Mesenchymal stem cell (in vitro differentiated cells and primary cell): ENCODE measurements around the gene BNIP2.
A peak's percentile ranks its signal among the peaks of the same experiment; 100 is the strongest.

Experiments
- DNase-seq: peaks from one replicate; pipeline ENCODE4 v3.0.0-alpha.2; 2013
- H2AFZ ChIP-seq: one replicate; pipeline ENCODE4 v1.6.1; 2013; ENCODE audit warnings: low read depth, mild to moderate bottlenecking, control low read depth, inconsistent platforms, low read length, moderate library complexity
- H2AK5ac ChIP-seq: 2 replicates; pipeline ENCODE4 v1.6.1; 2013; ENCODE audit warnings: low read length, moderate library complexity, mild to moderate bottlenecking, inconsistent platforms; ENCODE audit not compliant: severe bottlenecking
- H2BK120ac ChIP-seq: one replicate; pipeline ENCODE4 v1.6.1; 2013; ENCODE audit warnings: low read depth, mild to moderate bottlenecking, inconsistent platforms, low read length, moderate library complexity
- H2BK12ac ChIP-seq, 2 experiments: one replicate each; pipeline ENCODE4 v1.6.1; 2013; ENCODE audit warnings: inconsistent platforms in 2 of 2, low read length in 2 of 2, mild to moderate bottlenecking in 2 of 2, moderate library complexity in 2 of 2, control low read depth in 1 of 2
- H2BK15ac ChIP-seq: one replicate; pipeline ENCODE4 v1.6.1; 2013; ENCODE audit warnings: mild to moderate bottlenecking, low read depth, inconsistent platforms; ENCODE audit not compliant: poor library complexity, severe bottlenecking
- H2BK5ac ChIP-seq: 2 replicates; pipeline ENCODE4 v1.6.1; 2013; ENCODE audit warnings: low read depth, mild to moderate bottlenecking, low read length, control low read depth, inconsistent platforms; ENCODE audit not compliant: poor library complexity, severe bottlenecking
- H3K14ac ChIP-seq, 2 experiments: one replicate each; pipeline ENCODE4 v1.6.1; 2013; ENCODE audit warnings: inconsistent platforms in 2 of 2, low read length in 2 of 2, control low read depth in 1 of 2, mild to moderate bottlenecking in 1 of 2, moderate library complexity in 1 of 2
- H3K18ac ChIP-seq, 2 experiments: one replicate each; pipeline ENCODE4 v1.6.1; 2013; ENCODE audit warnings: inconsistent platforms in 2 of 2, low read length in 2 of 2, control low read depth in 1 of 2, low read depth in 1 of 2, mild to moderate bottlenecking in 1 of 2
- H3K23ac ChIP-seq, 2 experiments: one replicate each; pipeline ENCODE4 v1.6.1; 2013; ENCODE audit warnings: inconsistent platforms in 2 of 2, low read length in 2 of 2, mild to moderate bottlenecking in 2 of 2, moderate library complexity in 2 of 2, control low read depth in 1 of 2
- H3K27ac ChIP-seq: 2 replicates; pipeline ENCODE4 v1.5.1; 2013; ENCODE audit warnings: mild to moderate bottlenecking, moderate library complexity, low read length, control low read depth, inconsistent platforms; ENCODE audit not compliant: poor library complexity, severe bottlenecking
- H3K27me3 ChIP-seq, 2 experiments: 2 replicates each; pipeline versions ENCODE4 v1.6.1 to v1.7.0; 2013; ENCODE audit warnings: low read length in 2 of 2, mild to moderate bottlenecking in 2 of 2, moderate library complexity in 2 of 2, control low read depth in 1 of 2, inconsistent platforms in 1 of 2; ENCODE audit not compliant: control insufficient read depth in 1 of 2, insufficient read depth in 1 of 2
- H3K36me3 ChIP-seq, 2 experiments: 2 replicates each; pipeline versions ENCODE4 v1.6.1 to v1.7.0; 2013; ENCODE audit warnings: low read length in 2 of 2, control low read depth in 1 of 2, inconsistent platforms in 1 of 2, low read depth in 1 of 2, mild to moderate bottlenecking in 1 of 2; ENCODE audit not compliant: insufficient read depth in 2 of 2, control insufficient read depth in 1 of 2
- H3K4ac ChIP-seq, 2 experiments: one replicate each; pipeline ENCODE4 v1.6.1; 2013; ENCODE audit warnings: inconsistent platforms in 2 of 2, low read length in 2 of 2, mild to moderate bottlenecking in 2 of 2, moderate library complexity in 2 of 2, control low read depth in 1 of 2, low read depth in 1 of 2
- H3K4me1 ChIP-seq: 2 replicates; pipeline ENCODE4 v1.6.1; 2013; ENCODE audit warnings: low read depth, low read length, control low read depth; ENCODE audit not compliant: control insufficient read depth, insufficient read depth
- H3K4me2 ChIP-seq: 2 replicates; pipeline ENCODE4 v1.6.1; 2013; ENCODE audit warnings: low read length, mild to moderate bottlenecking, inconsistent platforms; ENCODE audit not compliant: poor library complexity, severe bottlenecking
- H3K4me3 ChIP-seq, 2 experiments: 2 replicates each; pipeline versions ENCODE4 v1.5.1 to v1.7.0; 2013; ENCODE audit warnings: low read length in 2 of 2, mild to moderate bottlenecking in 2 of 2, control low read depth in 1 of 2, low read depth in 1 of 2; ENCODE audit not compliant: insufficient read depth in 1 of 2
- H3K79me1 ChIP-seq: replicated peaks from 2 replicates; pipeline ENCODE4 v1.6.1; 2013; ENCODE audit warnings: mild to moderate bottlenecking, control low read depth, low read length, inconsistent platforms; ENCODE audit not compliant: poor library complexity, severe bottlenecking
- H3K9ac ChIP-seq: 2 replicates; pipeline ENCODE4 v1.7.0; 2013; ENCODE audit warnings: mild to moderate bottlenecking, low read length, moderate library complexity
- H3K9me3 ChIP-seq: 2 replicates; pipeline ENCODE4 v1.7.0; 2013; ENCODE audit warnings: mild to moderate bottlenecking, low read length; ENCODE audit not compliant: control insufficient read depth
- H4K8ac ChIP-seq: one replicate; pipeline ENCODE4 v1.6.1; 2013; ENCODE audit warnings: inconsistent platforms, mild to moderate bottlenecking, low read length, moderate library complexity
- H4K91ac ChIP-seq: one replicate; pipeline ENCODE4 v1.6.1; 2013; ENCODE audit warnings: mild to moderate bottlenecking, low read length, inconsistent platforms
- WGBS: methylation state at CpG from one replicate; pipeline ENCODE4 v1.1.7; 2013; ENCODE audit warnings: mixed read lengths; 5-methylcytosine and 5-hydroxymethylcytosine counted together

Gene BNIP2

GRCh38 chr15:59680870-59681269, 8.2 kb downstream of the BNIP2 start:
- H2BK15ac ChIP-seq = no peak overlapping the region
- no peak overlapping the region for H2AFZ ChIP-seq
- H3K23ac ChIP-seq = no peak overlapping the region
- no peak overlapping the region for H3K18ac ChIP-seq
- no peak overlapping the region for H3K14ac ChIP-seq
- WGBS = 77% methylated on average over 3 of the region's 5 CpGs
- H4K8ac ChIP-seq = no peak overlapping the region
- H3K27ac ChIP-seq = no peak overlapping the region
- no peaks in the 10 kb centered on the region for H3K27me3 ChIP-seq
- H3K36me3 ChIP-seq = peaks cover 34 to 76% of the 10 kb centered on the region in 2 experiments
- peaks cover 9% of the 10 kb centered on the region for H3K4me1 ChIP-seq
- no peak overlapping the region for H2BK5ac ChIP-seq
- no peak overlapping the region for H2BK12ac ChIP-seq
- DNase-seq = no peak
- no peak overlapping the region for H2BK120ac ChIP-seq
- H3K9ac ChIP-seq = no peak overlapping the region
- H3K79me1 ChIP-seq = peaks cover 18% of the 10 kb centered on the region
- no peak overlapping the region for H2AK5ac ChIP-seq
- no peaks in the 10 kb centered on the region for H3K9me3 ChIP-seq
- H4K91ac ChIP-seq = no peak overlapping the region
- H3K4ac ChIP-seq = no peak overlapping the region
- H3K4me2 ChIP-seq = no peak overlapping the region
- H3K4me3 ChIP-seq = no peak overlapping the region

DNA sequence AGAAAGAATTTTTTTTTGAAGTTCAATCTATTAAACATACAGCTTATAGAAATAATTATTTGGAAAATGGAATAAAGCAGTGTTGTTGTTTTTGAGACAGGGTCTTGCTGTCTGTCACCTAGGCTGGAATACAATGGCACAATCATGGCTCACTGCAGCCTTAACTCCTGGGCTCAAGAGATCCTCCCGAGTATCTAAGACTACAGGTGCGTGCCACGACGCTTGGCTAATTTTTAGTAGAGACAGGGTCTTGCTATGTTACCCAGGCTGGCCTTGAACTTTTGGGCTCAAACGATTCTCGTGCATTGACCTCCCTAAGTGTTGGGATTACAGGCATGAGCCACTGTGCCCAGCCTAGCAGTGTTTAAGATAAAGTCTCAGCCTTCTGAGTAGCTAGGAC, 8.8 kb downstream of the BNIP2 start:
- Histone ChIP-seq H3K36me3 (peaks cover 35 to 82% of the 10 kb centered on the region in 2 experiments), H3K18ac (no peak overlapping the region), H2BK12ac (peak overlapping the region in 1 of 2 experiments; percentile 42), H3K4me2 (no peak overlapping the region), H4K91ac (no peak overlapping the region), H3K14ac (no peak overlapping the region), H3K9ac (no peak overlapping the region), H3K9me3 (no peaks in the 10 kb centered on the region), H2BK15ac (no peak overlapping the region), H4K8ac (no peak overlapping the region), H2BK120ac (no peak overlapping the region), H3K4me1 (peaks cover 9% of the 10 kb centered on the region), H3K27me3 (no peaks in the 10 kb centered on the region), H3K4me3 (no peak overlapping the region), H2AFZ (no peak overlapping the region), H2BK5ac (no peak overlapping the region), H3K23ac (no peak overlapping the region), H3K27ac (no peak overlapping the region), H3K79me1 (peaks cover 18% of the 10 kb centered on the region), H3K4ac (no peak overlapping the region), H2AK5ac (no peak overlapping the region)
- WGBS = 97% methylated on average over 6 of the region's 6 CpGs
- DNase-seq = no peak

- no peak overlapping the region for H2BK12ac ChIP-seq
- H3K27me3 ChIP-seq = no peaks in the 10 kb centered on the region
- peaks cover 19% of the 10 kb centered on the region for H3K79me1 ChIP-seq
- no CpG with 5 or more reads among the region's 1 CpG for WGBS
- H2BK15ac ChIP-seq = no peak overlapping the region
- no peak overlapping the region for H3K27ac ChIP-seq
- no peak overlapping the region for H2BK120ac ChIP-seq
- no peak overlapping the region for H3K9ac ChIP-seq
- H2BK5ac ChIP-seq = no peak overlapping the region
- no peaks in the 10 kb centered on the region for H3K9me3 ChIP-seq
- no peak overlapping the region for H3K18ac ChIP-seq
- no peak overlapping the region for H2AFZ ChIP-seq
- no peak overlapping the region for H2AK5ac ChIP-seq
- H3K4me3 ChIP-seq = no peak overlapping the region
- H3K23ac ChIP-seq = no peak overlapping the region
- no peak overlapping the region for H3K14ac ChIP-seq
- H3K36me3 ChIP-seq = peaks cover 39 to 94% of the 10 kb centered on the region in 2 experiments
- H3K4me2 ChIP-seq = no peak overlapping the region
- H4K8ac ChIP-seq = no peak overlapping the region
- no peak overlapping the region for H3K4ac ChIP-seq
- H4K91ac ChIP-seq = no peak overlapping the region
- H3K4me1 ChIP-seq = peaks cover 5% of the 10 kb centered on the region
- no peak for DNase-seq
These were observed 10.5 kb downstream of the BNIP2 start for GRCh38 chr15:59678620-59679019.

- no peak overlapping the region for H3K4me2 ChIP-seq
- H2BK120ac ChIP-seq = no peak overlapping the region
- no peak overlapping the region for H4K91ac ChIP-seq
- no peak overlapping the region for H3K23ac ChIP-seq
- no peak overlapping the region for H2BK5ac ChIP-seq
- no peak overlapping the region for H2BK12ac ChIP-seq
- H3K4me1 ChIP-seq = peaks cover 5% of the 10 kb centered on the region
- H3K27me3 ChIP-seq = no peaks in the 10 kb centered on the region
- peaks cover 41 to 97% of the 10 kb centered on the region in 2 experiments for H3K36me3 ChIP-seq
- no peak overlapping the region for H3K9ac ChIP-seq
- no peak overlapping the region for H4K8ac ChIP-seq
- no peak overlapping the region for H3K18ac ChIP-seq
- peaks cover 23% of the 10 kb centered on the region for H3K79me1 ChIP-seq
- H3K4me3 ChIP-seq = no peak overlapping the region
- no peak overlapping the region for H2AFZ ChIP-seq
- no peak for DNase-seq
- no peak overlapping the region for H3K14ac ChIP-seq
- no peak overlapping the region for H2BK15ac ChIP-seq
- WGBS = 100% methylated on average over 1 of the region's 1 CpG
- no peak overlapping the region for H2AK5ac ChIP-seq
- H3K9me3 ChIP-seq = no peaks in the 10 kb centered on the region
- H3K4ac ChIP-seq = no peak overlapping the region
- H3K27ac ChIP-seq = no peak overlapping the region
These were observed 10.9 kb downstream of the BNIP2 start for GRCh38 chr15:59678172-59678571.
